ENCODE results near the gene FGD3.

The FGD3 gene

GRCh38 chr9:93037476-93037971 lies 90.2 kb downstream of the FGD3 start:
- Histone ChIP-seq H3K27me3 (ENCODE audit: insufficient read depth, low read length) (peaks cover 8% of the 10 kb centered on the region), H3K4me1 (ENCODE audit: insufficient read depth, low read length) (no peaks in the 10 kb centered on the region), H3K9me3 (ENCODE audit: low read length) (no peaks in the 10 kb centered on the region), H3K4me3 (ENCODE audit: low read length) (no peak overlapping the region), H2AFZ (ENCODE audit: low read depth, low read length) (no peak overlapping the region), H3K36me3 (ENCODE audit: insufficient read depth, low read length) (no peaks in the 10 kb centered on the region)

DNA sequence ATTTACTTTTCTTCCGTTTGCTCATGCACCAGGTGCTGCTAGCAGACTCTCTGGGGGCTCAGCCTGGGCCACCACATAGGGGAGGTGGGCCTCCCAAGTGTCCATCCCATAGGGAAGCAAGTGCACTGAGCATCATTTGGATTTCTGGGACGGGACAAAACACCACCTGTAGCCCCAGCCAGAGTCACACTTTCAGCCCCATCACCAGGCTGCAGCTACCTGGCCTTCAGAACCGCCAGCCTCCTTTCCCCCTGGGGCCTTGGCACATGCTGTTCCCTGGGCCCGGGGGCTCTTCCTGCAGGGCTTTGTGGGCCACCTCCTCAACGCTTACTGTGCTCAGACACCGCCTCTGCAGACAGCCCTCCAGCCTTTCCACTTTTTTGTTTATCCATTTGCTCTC lies 91.6 kb downstream of the FGD3 start:
- no peaks in the 10 kb centered on the region for H3K9me3 ChIP-seq (ENCODE audit: low read length)
- H3K4me3 ChIP-seq (ENCODE audit: low read length): no peak overlapping the region
- H3K36me3 ChIP-seq (ENCODE audit: insufficient read depth, low read length): no peaks in the 10 kb centered on the region
- H3K4me1 ChIP-seq (ENCODE audit: insufficient read depth, low read length): no peaks in the 10 kb centered on the region
- H2AFZ ChIP-seq (ENCODE audit: low read depth, low read length): no peak overlapping the region
- H3K27me3 ChIP-seq (ENCODE audit: insufficient read depth, low read length): peaks cover 8% of the 10 kb centered on the region

DNA sequence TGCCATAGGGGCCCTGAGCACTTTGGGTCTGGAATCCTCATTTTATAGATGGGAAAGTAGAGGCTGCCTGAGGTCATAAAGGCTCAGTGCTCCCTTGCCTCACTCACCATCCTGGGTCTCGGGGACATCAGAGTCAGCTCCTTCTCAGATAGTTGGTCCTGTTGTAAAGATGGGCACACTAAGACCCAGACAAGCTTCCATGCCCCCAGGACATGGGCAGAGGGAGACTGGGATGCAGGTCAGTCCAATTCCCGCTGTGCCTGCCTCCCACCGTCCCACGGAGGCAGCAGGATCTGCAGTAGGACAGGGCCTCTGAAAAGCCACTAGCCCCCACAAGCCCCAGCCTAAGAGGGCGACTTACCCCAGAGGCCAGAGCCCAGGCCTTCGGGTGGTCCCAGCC lies 92.1 kb downstream of the FGD3 start:
- Histone ChIP-seq H3K9me3 (ENCODE audit: low read length) (no peaks in the 10 kb centered on the region), H2AFZ (ENCODE audit: low read depth, low read length) (no peak overlapping the region), H3K4me1 (ENCODE audit: insufficient read depth, low read length) (no peaks in the 10 kb centered on the region), H3K36me3 (ENCODE audit: insufficient read depth, low read length) (no peaks in the 10 kb centered on the region), H3K4me3 (ENCODE audit: low read length) (no peak overlapping the region), H3K27me3 (ENCODE audit: insufficient read depth, low read length) (peaks cover 8% of the 10 kb centered on the region)

DNA sequence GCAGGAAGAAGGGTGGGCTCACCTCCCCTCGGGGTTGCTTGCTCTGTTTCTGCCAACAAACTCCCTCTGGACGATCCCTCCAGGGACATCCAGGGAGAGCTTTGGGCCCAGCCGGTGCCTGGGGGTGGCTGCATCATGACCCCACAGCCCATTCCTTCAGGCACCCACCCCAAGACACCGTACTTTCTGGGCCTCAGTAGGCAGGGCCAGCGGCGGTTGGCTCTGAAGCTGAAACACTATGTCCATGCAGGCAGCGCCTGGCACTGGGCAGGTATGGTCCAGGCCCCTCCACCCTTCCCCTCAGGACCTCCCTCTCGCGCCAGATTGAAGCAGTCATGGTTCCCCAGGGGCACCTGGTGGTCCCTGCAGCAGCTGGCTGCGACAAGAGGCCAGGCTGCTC lies 92.7 kb downstream of the FGD3 start:
- Histone ChIP-seq H3K36me3 (ENCODE audit: insufficient read depth, low read length) (no peaks in the 10 kb centered on the region), H3K9me3 (ENCODE audit: low read length) (no peaks in the 10 kb centered on the region), H3K4me1 (ENCODE audit: insufficient read depth, low read length) (no peaks in the 10 kb centered on the region), H3K4me3 (ENCODE audit: low read length) (no peak overlapping the region), H2AFZ (ENCODE audit: low read depth, low read length) (no peak overlapping the region), H3K27me3 (ENCODE audit: insufficient read depth, low read length) (peaks cover 8% of the 10 kb centered on the region)

- Histone ChIP-seq H3K9me3 (ENCODE audit: low read length) (no peaks in the 10 kb centered on the region), H3K36me3 (ENCODE audit: insufficient read depth, low read length) (no peaks in the 10 kb centered on the region), H2AFZ (ENCODE audit: low read depth, low read length) (no peak overlapping the region), H3K27me3 (ENCODE audit: insufficient read depth, low read length) (peaks cover 8% of the 10 kb centered on the region), H3K4me1 (ENCODE audit: insufficient read depth, low read length) (no peaks in the 10 kb centered on the region), H3K4me3 (ENCODE audit: low read length) (no peak overlapping the region)
These were observed 93.1 kb downstream of the FGD3 start for GRCh38 chr9:93040409-93040808.

DNA sequence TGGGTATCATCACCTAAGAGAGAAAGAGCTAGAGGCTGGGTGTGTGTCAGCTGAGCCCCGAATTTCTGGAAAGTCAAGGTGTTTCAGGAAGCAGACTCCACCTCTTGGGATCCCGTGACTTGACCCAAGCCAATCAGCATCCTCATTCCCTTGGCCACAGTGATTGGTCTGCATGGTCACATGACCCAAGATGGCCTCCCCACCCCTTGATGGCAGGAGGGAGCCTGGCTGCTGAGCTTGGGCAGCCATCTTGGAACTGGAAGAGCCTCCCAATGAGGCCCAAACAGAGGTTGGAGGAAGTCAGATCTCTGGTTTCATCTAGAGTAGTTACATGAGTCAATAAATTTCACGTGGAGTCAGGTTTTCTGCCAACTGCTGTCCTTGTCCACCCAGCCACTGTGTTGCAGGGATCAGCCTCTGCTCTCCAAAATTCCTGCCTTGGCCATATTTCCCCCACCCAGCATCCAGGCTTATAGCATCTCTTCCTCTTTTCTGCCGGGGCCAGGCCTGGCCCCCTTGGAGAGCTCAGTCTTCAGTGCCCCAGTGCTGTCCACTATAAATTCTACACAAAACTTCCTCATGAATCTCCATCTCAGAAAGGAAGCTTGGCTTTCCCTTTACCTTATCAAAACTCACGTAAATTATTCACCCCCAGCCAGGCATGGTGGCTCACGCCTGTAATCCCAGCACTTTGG lies 93.9 kb downstream of the FGD3 start:
- Histone ChIP-seq H3K27me3 (ENCODE audit: insufficient read depth, low read length) (peaks cover 8% of the 10 kb centered on the region), H3K9me3 (ENCODE audit: low read length) (no peaks in the 10 kb centered on the region), H3K4me1 (ENCODE audit: insufficient read depth, low read length) (no peaks in the 10 kb centered on the region), H3K4me3 (ENCODE audit: low read length) (no peak overlapping the region), H2AFZ (ENCODE audit: low read depth, low read length) (no peak overlapping the region), H3K36me3 (ENCODE audit: insufficient read depth, low read length) (no peaks in the 10 kb centered on the region)

- H3K27me3 ChIP-seq (ENCODE audit: insufficient read depth, low read length): peaks cover 8% of the 10 kb centered on the region
- H3K4me3 ChIP-seq (ENCODE audit: low read length): no peak overlapping the region
- no peaks in the 10 kb centered on the region for H3K36me3 ChIP-seq (ENCODE audit: insufficient read depth, low read length)
- H3K4me1 ChIP-seq (ENCODE audit: insufficient read depth, low read length): no peaks in the 10 kb centered on the region
- H3K9me3 ChIP-seq (ENCODE audit: low read length): no peaks in the 10 kb centered on the region
- H2AFZ ChIP-seq (ENCODE audit: low read depth, low read length): no peak overlapping the region
These were observed 95.8 kb downstream of the FGD3 start for GRCh38 chr9:93043122-93043521.

GRCh38 chr9:93045521-93045920 lies 98.2 kb downstream of the FGD3 start:
- no peaks in the 10 kb centered on the region for H3K36me3 ChIP-seq (ENCODE audit: insufficient read depth, low read length)
- H2AFZ ChIP-seq (ENCODE audit: low read depth, low read length): no peak overlapping the region
- H3K9me3 ChIP-seq (ENCODE audit: low read length): no peaks in the 10 kb centered on the region
- H3K4me3 ChIP-seq (ENCODE audit: low read length): no peak overlapping the region
- H3K27me3 ChIP-seq (ENCODE audit: insufficient read depth, low read length): no peaks in the 10 kb centered on the region
- no peaks in the 10 kb centered on the region for H3K4me1 ChIP-seq (ENCODE audit: insufficient read depth, low read length)

DNA sequence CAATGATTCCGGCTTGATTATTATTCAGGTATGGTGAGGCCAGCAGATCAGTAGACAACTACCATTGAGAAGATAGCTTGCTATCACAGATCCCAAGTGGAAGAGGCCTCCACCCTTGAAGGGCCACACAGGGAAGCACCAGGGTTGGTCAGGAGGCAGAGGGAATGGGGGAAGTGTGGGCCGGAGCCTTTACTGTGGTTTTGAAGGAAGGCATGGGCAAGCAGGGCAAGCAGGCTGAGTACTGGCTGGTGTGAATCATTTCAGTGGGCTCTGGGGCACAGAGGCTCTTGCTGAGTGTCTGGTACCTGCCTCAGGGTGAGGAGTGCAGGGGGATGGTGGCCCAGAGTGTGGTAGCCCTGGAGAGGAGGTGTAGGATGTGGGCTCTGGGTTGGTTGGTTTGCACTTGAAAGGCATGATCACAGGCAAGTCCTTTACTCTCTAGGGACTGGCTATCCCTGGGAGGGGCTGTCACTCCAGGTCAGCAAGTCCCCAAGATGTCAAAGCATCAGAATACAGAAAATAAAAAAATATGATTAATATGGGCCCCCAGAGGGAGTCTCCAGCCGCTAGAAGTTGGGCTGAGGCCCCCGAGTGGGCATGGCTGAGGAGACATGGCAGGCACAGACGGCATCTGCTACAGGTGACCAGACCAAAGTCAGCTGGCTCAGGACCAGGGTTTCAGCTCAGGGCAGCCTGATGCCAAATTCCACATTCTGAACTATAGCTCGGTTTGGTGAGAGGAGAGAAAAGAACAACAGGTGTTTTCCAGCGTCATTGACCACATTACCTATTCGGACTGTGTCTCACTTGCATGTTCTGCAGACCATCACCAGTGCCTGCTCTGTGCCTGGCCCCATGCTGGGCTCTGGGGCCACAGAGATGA lies 101.5 kb downstream of the FGD3 start:
- no peaks in the 10 kb centered on the region for H3K9me3 ChIP-seq (ENCODE audit: low read length)
- H3K4me1 ChIP-seq (ENCODE audit: insufficient read depth, low read length): no peaks in the 10 kb centered on the region
- peaks cover 6% of the 10 kb centered on the region for H3K27me3 ChIP-seq (ENCODE audit: insufficient read depth, low read length)
- H3K4me3 ChIP-seq (ENCODE audit: low read length): no peak overlapping the region
- H3K36me3 ChIP-seq (ENCODE audit: insufficient read depth, low read length): no peaks in the 10 kb centered on the region
- H2AFZ ChIP-seq (ENCODE audit: low read depth, low read length): no peak overlapping the region

- H3K9me3 ChIP-seq (ENCODE audit: low read length): no peaks in the 10 kb centered on the region
- no peak overlapping the region for H2AFZ ChIP-seq (ENCODE audit: low read depth, low read length)
- no peaks in the 10 kb centered on the region for H3K4me1 ChIP-seq (ENCODE audit: insufficient read depth, low read length)
- H3K27me3 ChIP-seq (ENCODE audit: insufficient read depth, low read length): peaks cover 8% of the 10 kb centered on the region
- H3K36me3 ChIP-seq (ENCODE audit: insufficient read depth, low read length): no peaks in the 10 kb centered on the region
- H3K4me3 ChIP-seq (ENCODE audit: low read length): no peak overlapping the region
These were observed 102.2 kb downstream of the FGD3 start for GRCh38 chr9:93049491-93049890.

GRCh38 chr9:93050231-93050630 lies 102.9 kb downstream of the FGD3 start:
- Histone ChIP-seq H3K27me3 (ENCODE audit: insufficient read depth, low read length) (peaks cover 14% of the 10 kb centered on the region), H2AFZ (ENCODE audit: low read depth, low read length) (no peak overlapping the region), H3K4me3 (ENCODE audit: low read length) (no peak overlapping the region), H3K9me3 (ENCODE audit: low read length) (no peaks in the 10 kb centered on the region), H3K36me3 (ENCODE audit: insufficient read depth, low read length) (no peaks in the 10 kb centered on the region), H3K4me1 (ENCODE audit: insufficient read depth, low read length) (no peaks in the 10 kb centered on the region)

GRCh38 chr9:93051680-93052089 lies 104.4 kb downstream of the FGD3 start:
- Histone ChIP-seq H3K4me1 (ENCODE audit: insufficient read depth, low read length) (no peaks in the 10 kb centered on the region), H3K9me3 (ENCODE audit: low read length) (no peaks in the 10 kb centered on the region), H3K27me3 (ENCODE audit: insufficient read depth, low read length) (peaks cover 18% of the 10 kb centered on the region), H2AFZ (ENCODE audit: low read depth, low read length) (no peak overlapping the region), H3K4me3 (ENCODE audit: low read length) (no peak overlapping the region), H3K36me3 (ENCODE audit: insufficient read depth, low read length) (no peaks in the 10 kb centered on the region)

DNA sequence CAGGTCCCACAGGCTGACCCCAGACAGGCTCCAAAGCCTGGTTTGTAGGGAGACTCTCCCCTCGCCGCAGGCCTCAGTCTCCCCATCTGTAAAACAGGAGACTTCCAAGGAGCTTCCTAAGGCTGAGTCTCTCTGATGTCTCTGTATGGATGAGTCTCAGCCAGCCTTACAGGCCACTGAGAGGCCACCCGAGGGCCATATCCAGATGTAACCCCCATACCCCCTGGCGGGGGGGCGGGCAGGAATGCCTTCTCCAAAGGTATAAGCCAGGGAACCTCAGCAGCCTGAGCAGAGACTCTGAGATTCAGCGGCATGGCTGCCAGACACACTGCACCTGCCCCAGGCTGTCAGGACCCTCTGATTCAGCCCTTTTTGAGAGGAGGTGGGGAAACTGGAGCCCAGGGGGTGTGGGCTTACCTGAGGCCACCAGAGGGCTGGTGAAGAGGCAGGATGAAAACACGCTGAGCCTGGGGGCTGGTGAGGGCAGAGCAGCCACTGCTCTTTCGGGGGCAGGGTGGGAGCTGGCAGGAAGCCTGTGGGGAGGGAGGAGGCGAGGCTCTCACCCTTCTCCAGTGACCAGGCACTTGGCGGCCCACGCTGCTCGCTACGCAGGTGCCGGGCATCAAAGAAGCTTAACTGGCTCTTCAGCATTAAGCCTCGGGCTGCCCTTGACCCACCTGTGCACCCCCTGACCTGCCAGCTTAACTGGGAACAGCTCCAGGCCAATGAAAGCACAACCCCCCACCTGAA lies 105.6 kb downstream of the FGD3 start:
- Histone ChIP-seq H2AFZ (ENCODE audit: low read depth, low read length) (no peak overlapping the region), H3K4me3 (ENCODE audit: low read length) (no peak overlapping the region), H3K4me1 (ENCODE audit: insufficient read depth, low read length) (no peaks in the 10 kb centered on the region), H3K27me3 (ENCODE audit: insufficient read depth, low read length) (peaks cover 31% of the 10 kb centered on the region), H3K36me3 (ENCODE audit: insufficient read depth, low read length) (no peaks in the 10 kb centered on the region), H3K9me3 (ENCODE audit: low read length) (no peaks in the 10 kb centered on the region)
